Smooth muscle cell (in vitro differentiated cells): ENCODE results near the gene MPL. TPM values are rescaled to one million over a fixed set of nuclear protein-coding genes. Genes with fewer than 3 reads are reported as not detected.

ENCODE experiments used
- DNase-seq: peaks from one replicate; lab custom pipeline; 2025; ENCODE audit not compliant: unreplicated experiment; lab: John Stamatoyannopoulos, UW
- H2AFZ ChIP-seq: fragments of 200-600 bp; sonication (generic); 2 replicates; pipeline ENCODE4 v1.6.0; 2016; ENCODE audit warnings: antibody characterized with exemption, low read depth, mild to moderate bottlenecking
- H3F3A ChIP-seq: fragments of 200-600 bp; sonication (generic); 2 replicates; pipeline ENCODE4 v1.6.0; 2017; ENCODE audit warnings: antibody characterized with exemption, low read depth
- H3K27ac ChIP-seq: fragments of 200-600 bp; sonication (generic); 2 replicates; pipeline ENCODE4 v1.5.1; 2016; ENCODE audit warnings: low read depth, mild to moderate bottlenecking
- H3K27me3 ChIP-seq: fragments of 200-600 bp; sonication (generic); 2 replicates; pipeline ENCODE4 v1.6.1; 2016; ENCODE audit warnings: low read depth, mild to moderate bottlenecking
- H3K36me3 ChIP-seq: fragments of 200-600 bp; sonication (generic); 2 replicates; pipeline ENCODE4 v1.5.1; 2016; ENCODE audit warnings: low read depth
- H3K4me1 ChIP-seq: fragments of 200-600 bp; sonication (generic); 2 replicates; pipeline ENCODE4 v1.5.1; 2016; ENCODE audit warnings: low read depth
- H3K4me2 ChIP-seq: fragments of 200-600 bp; sonication (generic); 2 replicates; pipeline ENCODE4 v1.6.0; 2016; ENCODE audit warnings: mild to moderate bottlenecking
- H3K4me3 ChIP-seq: fragments of 200-600 bp; sonication (generic); 2 replicates; pipeline ENCODE4 v1.5.1; 2016; ENCODE audit warnings: mild to moderate bottlenecking
- H3K79me2 ChIP-seq: fragments of 200-600 bp; sonication (generic); 2 replicates; pipeline ENCODE4 v1.6.0; 2016; ENCODE audit warnings: low read depth, mild to moderate bottlenecking
- H3K9ac ChIP-seq: fragments of 200-600 bp; sonication (generic); 2 replicates; pipeline ENCODE4 v1.6.0; 2016; ENCODE audit warnings: low read depth
- H3K9me3 ChIP-seq: fragments of 200-600 bp; sonication (generic); replicated peaks from 2 replicates; pipeline ENCODE4 v1.5.1; 2016; ENCODE audit warnings: low read depth
- H4K20me1 ChIP-seq: fragments of 200-600 bp; sonication (generic); 2 replicates; pipeline ENCODE4 v1.6.0; 2016; ENCODE audit warnings: low read depth
- CTCF ChIP-seq: fragments of 200-600 bp; sonication (generic); IDR thresholded peaks from 2 replicates; pipeline ENCODE4 v1.5.1; 2017; ENCODE audit warnings: borderline replicate concordance, mild to moderate bottlenecking, antibody characterized with exemption; ENCODE audit not compliant: insufficient read depth, poor library complexity, severe bottlenecking
- WGBS: methylation state at CpG from one replicate; pipeline ENCODE4 v1.1.7; 2016; ENCODE audit warnings: low lambda C conversion rate; 5-methylcytosine and 5-hydroxymethylcytosine counted together
- polyA plus RNA-seq: library from polyadenylated mRNA; unstranded; fragments of >200 nt; fragmentation: Nextera tagmentation; extraction: Ambion mirVana; gene quantifications from 2 replicates; pipeline ENCODE4 v1.2.1, GENCODE V29; 2016
- total RNA-seq: library from RNA; depleted of rRNA; stranded (reverse); fragments of >200 nt; gene quantifications from 2 replicates; pipeline ENCODE4 v1.2.3, GENCODE V29; 2014

The MPL gene
- total and polyA plus RNA-seq, 2 experiments from 2014 or later = not detected

GRCh38 chr1:43292216-43292615 lies 45.4 kb upstream of the MPL start:
- H3K9ac ChIP-seq = no peak overlapping the region
- no peak for TF ChIP-seq CTCF
- no peaks in the 10 kb centered on the region for H4K20me1 ChIP-seq
- 88% methylated on average over 7 of the region's 7 CpGs for WGBS
- no peak for DNase-seq
- H3K36me3 ChIP-seq = no peaks in the 10 kb centered on the region
- peaks cover 23% of the 10 kb centered on the region for H3K4me1 ChIP-seq
- no peaks in the 10 kb centered on the region for H3K9me3 ChIP-seq
- H3K79me2 ChIP-seq = no peaks in the 10 kb centered on the region
- no peaks in the 10 kb centered on the region for H3F3A ChIP-seq
- no peak overlapping the region for H2AFZ ChIP-seq
- H3K4me2 ChIP-seq = no peak overlapping the region
- H3K27me3 ChIP-seq = no peaks in the 10 kb centered on the region
- no peak overlapping the region for H3K27ac ChIP-seq
- no peak overlapping the region for H3K4me3 ChIP-seq

- WGBS = 88% methylated on average over 5 of the region's 5 CpGs
- no peak overlapping the region for H2AFZ ChIP-seq
- no peak for DNase-seq
- H3K4me2 ChIP-seq = no peak overlapping the region
- H3K79me2 ChIP-seq = no peaks in the 10 kb centered on the region
- no peaks in the 10 kb centered on the region for H3F3A ChIP-seq
- no peaks in the 10 kb centered on the region for H3K27me3 ChIP-seq
- no peaks in the 10 kb centered on the region for H4K20me1 ChIP-seq
- no peak overlapping the region for H3K4me3 ChIP-seq
- H3K4me1 ChIP-seq = peaks cover 23% of the 10 kb centered on the region
- H3K27ac ChIP-seq = no peak overlapping the region
- H3K36me3 ChIP-seq = no peaks in the 10 kb centered on the region
- no peak for TF ChIP-seq CTCF
- no peaks in the 10 kb centered on the region for H3K9me3 ChIP-seq
- no peak overlapping the region for H3K9ac ChIP-seq
These were observed 44.9 kb upstream of the MPL start for GRCh38 chr1:43292679-43293078.

DNA sequence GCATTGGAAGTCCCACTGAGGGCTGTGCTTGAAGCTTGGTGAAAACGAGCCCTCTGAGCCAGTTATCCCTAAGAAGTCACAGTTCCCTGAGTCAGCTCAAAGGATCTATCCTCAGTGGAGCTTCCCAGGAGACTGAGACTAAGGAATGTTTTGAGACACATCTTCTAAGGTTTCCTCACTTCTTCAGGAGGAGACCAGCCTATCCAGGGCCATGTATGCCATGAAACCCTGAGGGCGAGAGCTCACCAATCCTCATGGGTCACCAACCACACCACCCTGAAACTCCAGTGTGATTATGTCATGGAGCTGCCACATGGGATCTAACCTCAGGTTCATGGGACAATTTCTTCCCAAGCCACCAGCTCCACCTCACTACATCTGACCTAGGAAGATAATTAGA lies 44.4 kb upstream of the MPL start:
- H3K4me3 ChIP-seq = no peak overlapping the region
- H3K36me3 ChIP-seq = no peaks in the 10 kb centered on the region
- H3K4me2 ChIP-seq = no peak overlapping the region
- no peak overlapping the region for H3K27ac ChIP-seq
- no peaks in the 10 kb centered on the region for H3K27me3 ChIP-seq
- no peak overlapping the region for H2AFZ ChIP-seq
- TF ChIP-seq CTCF = no peak
- 92% methylated on average over 2 of the region's 2 CpGs for WGBS
- no peak overlapping the region for H3K9ac ChIP-seq
- peaks cover 23% of the 10 kb centered on the region for H3K4me1 ChIP-seq
- DNase-seq = no peak
- H3K9me3 ChIP-seq = no peaks in the 10 kb centered on the region
- H3F3A ChIP-seq = no peaks in the 10 kb centered on the region
- H4K20me1 ChIP-seq = no peaks in the 10 kb centered on the region
- no peaks in the 10 kb centered on the region for H3K79me2 ChIP-seq

DNA sequence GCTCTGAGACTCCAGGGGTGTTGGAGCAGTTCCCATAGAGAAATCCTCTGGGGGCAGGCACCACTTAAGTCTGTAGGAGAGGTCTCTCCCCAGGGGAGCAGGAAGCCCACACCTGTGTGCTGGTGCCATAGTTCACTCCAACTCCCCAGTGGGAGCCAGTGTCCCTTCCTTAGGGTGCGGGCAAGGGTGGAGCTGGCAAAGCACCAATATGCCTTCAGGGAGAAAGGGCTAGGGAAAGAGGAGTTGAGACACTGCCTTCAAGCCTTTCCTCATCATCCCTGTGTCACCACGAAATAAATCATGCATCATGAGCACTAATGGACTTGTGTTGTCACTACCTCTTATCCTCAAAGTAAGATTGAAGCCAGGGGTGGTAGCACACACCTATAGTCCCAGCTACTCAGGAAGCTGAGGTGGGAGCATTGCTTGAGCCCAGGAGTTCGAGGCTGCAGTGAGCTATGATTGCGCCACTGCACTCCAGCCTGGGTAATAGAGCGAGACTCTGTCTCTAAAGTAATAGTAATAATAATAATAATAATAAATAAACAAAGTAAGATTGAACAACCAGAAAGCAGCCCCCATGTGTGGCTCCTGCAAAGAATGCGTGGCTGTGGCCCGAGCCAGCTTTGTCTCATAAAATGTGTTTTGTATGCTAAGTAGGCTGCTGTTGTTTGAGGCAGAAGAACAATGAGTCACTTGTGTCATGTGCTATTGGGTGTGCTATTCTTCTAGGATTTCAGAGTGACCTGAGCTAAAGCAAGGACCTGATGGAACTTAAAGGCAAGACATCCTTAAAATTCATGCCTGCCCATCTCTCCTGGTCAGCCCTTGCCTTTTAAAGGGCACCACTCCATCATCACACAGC lies 43.5 kb upstream of the MPL start:
- H3K4me3 ChIP-seq = no peak overlapping the region
- H3K4me1 ChIP-seq = peaks cover 23% of the 10 kb centered on the region
- no peak overlapping the region for H3K4me2 ChIP-seq
- H3K36me3 ChIP-seq = no peaks in the 10 kb centered on the region
- no peaks in the 10 kb centered on the region for H3F3A ChIP-seq
- H4K20me1 ChIP-seq = no peaks in the 10 kb centered on the region
- H3K9ac ChIP-seq = no peak overlapping the region
- no peak overlapping the region for H3K27ac ChIP-seq
- no peaks in the 10 kb centered on the region for H3K79me2 ChIP-seq
- no peaks in the 10 kb centered on the region for H3K9me3 ChIP-seq
- 81% methylated on average over 7 of the region's 7 CpGs for WGBS
- DNase-seq = no peak
- H2AFZ ChIP-seq = no peak overlapping the region
- no peak for TF ChIP-seq CTCF
- H3K27me3 ChIP-seq = no peaks in the 10 kb centered on the region
